K562 (cell line): ENCODE data around the gene MARK2. TPM values are rescaled to one million over a fixed set of nuclear protein-coding genes. Genes with fewer than 3 reads are reported as not detected.
A peak's percentile ranks its signal among the peaks of the same experiment; 100 is the strongest.

ENCODE experiments used
- CHD1 ChIP-seq: fragments of 200-600 bp; sonication (generic); IDR thresholded peaks from one replicate; pipeline ENCODE4 v1.6.1; 2012; ENCODE audit warnings: mild to moderate bottlenecking, moderate library complexity, low read length, inconsistent platforms
- CREB1 ChIP-seq, 2 experiments: sonication (generic) in 1 of 2; formaldehyde crosslinking in 1 of 2; IDR thresholded peaks; 2 replicates each; pipeline versions ENCODE4 v1.6.1 to v1.8.0; 2012 to 2022; ENCODE audit warnings: inconsistent platforms in 1 of 2, mild to moderate bottlenecking in 1 of 2, missing genetic modification reagents in 1 of 2, moderate library complexity in 1 of 2
- FOXK2 ChIP-seq, 2 experiments: fragments of 450-650 bp; IDR thresholded peaks in 1 of 2; conservative IDR thresholded peaks in 1 of 2; 2 replicates each; pipeline ENCODE4 v1.6.1; 2016; ENCODE audit warnings: low read depth in 2 of 2, mild to moderate bottlenecking in 1 of 2
- HOXB6 ChIP-seq: fragments of 250-450 bp; sonication (Bioruptor Pico); IDR thresholded peaks from 2 replicates; pipeline ENCODE4 v1.5.1; 2022; ENCODE audit warnings: mild to moderate bottlenecking, borderline replicate concordance
- NONO ChIP-seq, 2 experiments: fragments of 200-400 bp in 1 of 2; fragments of 450-650 bp in 1 of 2; formaldehyde crosslinking in 1 of 2; IDR thresholded peaks; 2 replicates each; pipeline ENCODE4 v1.6.1; 2017; ENCODE audit warnings: low read depth in 2 of 2, mild to moderate bottlenecking in 2 of 2, moderate library complexity in 2 of 2, low read length in 1 of 2
- PHF8 ChIP-seq: fragments of 200-600 bp; sonication (generic); IDR thresholded peaks from 2 replicates; pipeline ENCODE4 v1.6.1; 2012; ENCODE audit warnings: mixed run types, mild to moderate bottlenecking, inconsistent platforms, low read length, moderate library complexity, borderline replicate concordance
- POLR2AphosphoS5 ChIP-seq: IDR thresholded peaks from 2 replicates; pipeline ENCODE4 v1.6.1; 2011; ENCODE audit warnings: mild to moderate bottlenecking, low read depth, low read length, moderate library complexity; ENCODE audit not compliant: control insufficient read depth, insufficient read depth
- PRMT5 ChIP-seq: sonication (generic); formaldehyde crosslinking; IDR thresholded peaks from 2 replicates; pipeline ENCODE4 v1.5.0; 2020; ENCODE audit warnings: missing genetic modification reagents
- RB1 ChIP-seq: fragments of 450-650 bp; IDR thresholded peaks from 2 replicates; pipeline ENCODE4 v1.6.1; 2017; ENCODE audit warnings: low read depth, mild to moderate bottlenecking
- RBBP5 ChIP-seq: fragments of 200-600 bp; sonication (generic); IDR thresholded peaks from 2 replicates; pipeline ENCODE4 v1.6.1; 2012; ENCODE audit warnings: borderline replicate concordance, mild to moderate bottlenecking, low read length, control low read depth, inconsistent platforms; ENCODE audit not compliant: insufficient read depth, poor library complexity, severe bottlenecking
- SAP30 ChIP-seq: fragments of 200-600 bp; sonication (generic); IDR thresholded peaks from 2 replicates; pipeline ENCODE4 v1.6.1; 2012; ENCODE audit warnings: borderline replicate concordance, low read depth, mild to moderate bottlenecking, moderate library complexity, low read length, control low read depth, inconsistent platforms; ENCODE audit not compliant: insufficient read depth, poor library complexity, severe bottlenecking
- SP1 ChIP-seq: sonication (generic); formaldehyde crosslinking; IDR thresholded peaks from 2 replicates; pipeline ENCODE4 v1.8.1; 2022; ENCODE audit warnings: mild to moderate bottlenecking, missing genetic modification reagents
- SRF ChIP-seq, 2 experiments: fragments of 250-450, 450-650 bp in 1 of 2; sonication (Bioruptor Pico) in 1 of 2; sonication (generic) in 1 of 2; formaldehyde crosslinking; IDR thresholded peaks; 2 replicates each; pipeline versions ENCODE4 v1.5.0 to v1.5.1; 2020 to 2022; ENCODE audit warnings: mild to moderate bottlenecking in 1 of 2, missing genetic modification reagents in 1 of 2
- U2AF1 ChIP-seq: fragments of 200-400 bp; formaldehyde crosslinking; optimal IDR thresholded peaks from 2 replicates; pipeline ENCODE3; 2017; ENCODE audit warnings: mild to moderate bottlenecking, low read depth, low read length, moderate library complexity
- YY1 ChIP-seq, 3 experiments: IDR thresholded peaks; 2 replicates each; pipeline ENCODE4 v1.6.1; 2011; ENCODE audit warnings: low read length in 2 of 3, mild to moderate bottlenecking in 2 of 3, moderate library complexity in 2 of 3, borderline replicate concordance in 1 of 3, control low read depth in 1 of 3, low read depth in 1 of 3; ENCODE audit not compliant: insufficient read depth in 3 of 3, insufficient replicate concordance in 2 of 3, control insufficient read depth in 1 of 3, insufficient read length in 1 of 3; ENCODE audit errors: extremely low read depth in 1 of 3
- ZNF764 ChIP-seq: fragments of 250-450 bp; sonication (Bioruptor Pico); IDR thresholded peaks from 2 replicates; pipeline ENCODE4 v1.4.0; 2020; ENCODE audit warnings: low read depth, mild to moderate bottlenecking, moderate library complexity
- polyA plus RNA-seq, 8 experiments: library from polyadenylated mRNA; depleted of rRNA in 4 of 8; stranded (reverse) in 5 of 8; unstranded in 3 of 8; fragments of >200 nt; fragmentation: Nextera tagmentation in 2 of 8; fragmentation: Illumina TruSeq in 1 of 8; extraction: Ambion mirVana in 2 of 8; extraction: Trizol in 1 of 8; gene quantifications; 2 replicates each; pipeline versions ENCODE4 v1.2.1 to v1.2.3, GENCODE V29; 2011 to 2014; ENCODE audit warnings: inconsistent platforms in 1 of 8, missing spikeins in 1 of 8
- total RNA-seq, 7 experiments: library from RNA; depleted of rRNA in 6 of 7; stranded (reverse); fragments of >200 nt in 6 of 7; fragmentation: Illumina TruSeq in 2 of 7; extraction: Trizol in 2 of 7; gene quantifications; 2 replicates each; pipeline versions ENCODE4 v1.2.1 to v1.2.3, GENCODE V29; 2011 to 2021; ENCODE audit warnings: low replicate concordance in 1 of 7
- TF ChIP-seq, protein P1 (sequence below): fragments of 250-450 bp; sonication (Bioruptor Pico); IDR thresholded peaks from 2 replicates; pipeline ENCODE4 v1.9.0; 2021; ENCODE audit warnings: mild to moderate bottlenecking, inconsistent platforms
- TF ChIP-seq, protein P2 (sequence below): sonication (generic); formaldehyde crosslinking; IDR thresholded peaks from 2 replicates; pipeline ENCODE4 v1.8.0; 2022; ENCODE audit warnings: missing genetic modification reagents, mild to moderate bottlenecking, moderate library complexity, borderline replicate concordance
- TF ChIP-seq, protein P3 (sequence below), 2 experiments: fragments of 250-450 bp in 1 of 2; fragments of 450-650 bp in 1 of 2; sonication (Bioruptor Pico) in 1 of 2; IDR thresholded peaks; 2 replicates each; pipeline versions ENCODE4 v1.6.1 to v1.8.0; 2016 to 2021; ENCODE audit warnings: mild to moderate bottlenecking in 2 of 2, moderate library complexity in 2 of 2, missing compliant biosample characterization in 1 of 2, missing genetic modification characterization in 1 of 2

The MARK2 gene
- total and polyA plus RNA-seq, 9 of the 15 experiments (the other 6 are each of a cell fraction or from before 2014, with no cell fraction given), result 0.32 to 43.5 (median 15.1) TPM

DNA sequence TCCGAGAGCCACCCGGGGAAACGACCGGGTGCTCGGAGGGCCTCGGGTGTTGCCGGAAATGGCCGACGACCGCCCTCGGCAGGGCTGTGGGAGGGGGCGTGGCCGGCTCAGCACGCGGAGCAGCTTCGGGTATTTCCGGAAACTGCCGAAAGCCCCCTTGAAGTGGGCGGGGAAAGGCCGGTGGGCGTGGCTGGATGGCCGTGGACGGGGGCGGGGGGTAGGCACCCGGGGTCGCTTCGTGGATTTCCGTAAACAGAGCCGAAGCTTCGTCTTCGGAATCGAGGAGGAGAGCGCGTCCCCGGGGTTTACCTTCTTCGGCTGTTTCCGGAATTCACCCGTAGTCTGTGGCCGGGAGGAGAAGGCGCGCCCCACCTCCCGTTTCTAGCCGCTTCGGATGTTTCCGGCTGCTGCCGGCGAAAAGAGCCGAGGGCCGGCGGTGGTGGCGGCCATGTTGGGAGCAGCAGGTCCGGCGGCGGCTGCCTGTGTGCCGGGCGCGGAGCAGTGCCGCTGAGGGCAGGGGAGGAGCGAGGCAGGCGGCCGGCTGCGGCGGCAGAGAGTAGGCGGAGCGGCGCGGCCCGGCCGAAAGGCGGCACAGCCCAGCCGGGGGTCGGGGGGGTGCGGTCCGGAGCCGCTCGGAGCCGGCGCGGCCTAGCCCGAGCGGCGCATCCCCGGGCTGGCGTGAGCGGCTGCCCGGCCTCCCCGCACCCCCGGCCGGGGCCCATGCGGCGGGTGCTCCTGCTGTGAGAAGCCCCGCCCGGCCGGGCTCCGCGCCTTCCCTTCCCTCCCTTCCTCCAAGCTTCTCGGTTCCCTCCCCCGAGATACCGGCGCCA lies at the start of gene MARK2 (continued):
- TF ChIP-seq, protein P1, sequence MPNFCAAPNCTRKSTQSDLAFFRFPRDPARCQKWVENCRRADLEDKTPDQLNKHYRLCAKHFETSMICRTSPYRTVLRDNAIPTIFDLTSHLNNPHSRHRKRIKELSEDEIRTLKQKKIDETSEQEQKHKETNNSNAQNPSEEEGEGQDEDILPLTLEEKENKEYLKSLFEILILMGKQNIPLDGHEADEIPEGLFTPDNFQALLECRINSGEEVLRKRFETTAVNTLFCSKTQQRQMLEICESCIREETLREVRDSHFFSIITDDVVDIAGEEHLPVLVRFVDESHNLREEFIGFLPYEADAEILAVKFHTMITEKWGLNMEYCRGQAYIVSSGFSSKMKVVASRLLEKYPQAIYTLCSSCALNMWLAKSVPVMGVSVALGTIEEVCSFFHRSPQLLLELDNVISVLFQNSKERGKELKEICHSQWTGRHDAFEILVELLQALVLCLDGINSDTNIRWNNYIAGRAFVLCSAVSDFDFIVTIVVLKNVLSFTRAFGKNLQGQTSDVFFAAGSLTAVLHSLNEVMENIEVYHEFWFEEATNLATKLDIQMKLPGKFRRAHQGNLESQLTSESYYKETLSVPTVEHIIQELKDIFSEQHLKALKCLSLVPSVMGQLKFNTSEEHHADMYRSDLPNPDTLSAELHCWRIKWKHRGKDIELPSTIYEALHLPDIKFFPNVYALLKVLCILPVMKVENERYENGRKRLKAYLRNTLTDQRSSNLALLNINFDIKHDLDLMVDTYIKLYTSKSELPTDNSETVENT (CRISPR knock-in tag), result 0 out of 2 replicates have a peak, but pooled peaks have one; percentile 26
- TF ChIP-seq YY1 (IDR thresholded peaks at IDR 0.05; ENCODE audit: borderline replicate concordance in 1 of 3, control insufficient read depth in 1 of 3, extremely low read depth in 1 of 3, insufficient read depth in 3 of 3, insufficient read length in 1 of 3, insufficient replicate concordance in 2 of 3, low read depth in 1 of 3, low read length in 2 of 3) (peak; percentile 80 to 96 (median 94)), HOXB6 (no peak), SRF (CRISPR knock-in tag; IDR thresholded peaks at IDR 0.05) (peak in 1 of 2 experiments; percentile 82; a peak in 1 of 4 replicates), FOXK2 (conservative IDR thresholded peaks at IDR 0.05 in 1 of 2, IDR thresholded peaks at IDR 0.05 in 1 of 2; ENCODE audit: low read depth in 2 of 2) (peak; percentile 97 to 99), PRMT5 (CRISPR knock-in tag) (peak; percentile 74; the same call in 1 of the 2 replicates), U2AF1 (peak; percentile 59), RBBP5 (peak; percentile 69), POLR2AphosphoS5 (peak; percentile 55; the same call in 1 of the 2 replicates), PHF8 (peak; percentile 79; the same call in 1 of the 2 replicates), RB1 (peak; percentile 80), ZNF764 (CRISPR knock-in tag) (no peak), CHD1 (peak; percentile 100), CREB1 (IDR thresholded peaks at IDR 0.05) (peak; percentile 14; the same call in 1 of the 2 replicates), CREB1 (CRISPR knock-in tag; IDR thresholded peaks at IDR 0.05) (no peak), SP1 (CRISPR knock-in tag) (peak; percentile 79), NONO (IDR thresholded peaks at IDR 0.05; ENCODE audit: low read depth in 2 of 2, low read length in 1 of 2) (peak in 1 of 2 experiments; percentile 93; a peak in 2 of 4 replicates), SAP30 (peak; percentile 66)
- TF ChIP-seq, protein P2, sequence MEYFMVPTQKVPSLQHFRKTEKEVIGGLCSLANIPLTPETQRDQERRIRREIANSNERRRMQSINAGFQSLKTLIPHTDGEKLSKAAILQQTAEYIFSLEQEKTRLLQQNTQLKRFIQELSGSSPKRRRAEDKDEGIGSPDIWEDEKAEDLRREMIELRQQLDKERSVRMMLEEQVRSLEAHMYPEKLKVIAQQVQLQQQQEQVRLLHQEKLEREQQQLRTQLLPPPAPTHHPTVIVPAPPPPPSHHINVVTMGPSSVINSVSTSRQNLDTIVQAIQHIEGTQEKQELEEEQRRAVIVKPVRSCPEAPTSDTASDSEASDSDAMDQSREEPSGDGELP (CRISPR knock-in tag), result peak; percentile 54; the same call in 1 of the 2 replicates
- TF ChIP-seq, protein P3, sequence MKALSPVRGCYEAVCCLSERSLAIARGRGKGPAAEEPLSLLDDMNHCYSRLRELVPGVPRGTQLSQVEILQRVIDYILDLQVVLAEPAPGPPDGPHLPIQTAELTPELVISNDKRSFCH (CRISPR knock-in tag; IDR thresholded peaks at IDR 0.05), result no peak
- TF ChIP-seq, protein P3 (tag; IDR thresholded peaks at IDR 0.05), result peak; percentile 46; the same call in 1 of the 2 replicates
